Endodermal cell (in vitro differentiated cells): Measurements from ENCODE around the gene RHOT2. TPM values are rescaled to one million over a fixed set of nuclear protein-coding genes. Genes with fewer than 3 reads are reported as not detected.

Experiments used
- DNase-seq: peaks from one replicate; pipeline ENCODE4 v3.0.0-alpha.2; 2017
- H3K27ac ChIP-seq: 2 replicates; pipeline ENCODE4 v1.5.1; 2013; ENCODE audit warnings: mild to moderate bottlenecking, low read depth, low read length, moderate library complexity
- H3K27me3 ChIP-seq: 2 replicates; pipeline ENCODE4 v1.6.1; 2013; ENCODE audit warnings: mild to moderate bottlenecking, low read length, moderate library complexity; ENCODE audit not compliant: insufficient read depth, control insufficient read depth, poor library complexity, severe bottlenecking
- H3K36me3 ChIP-seq: 2 replicates; pipeline ENCODE4 v1.7.0; 2013; ENCODE audit warnings: mild to moderate bottlenecking, low read length, moderate library complexity; ENCODE audit not compliant: control insufficient read depth, insufficient read depth
- H3K4me1 ChIP-seq: one replicate; pipeline ENCODE4 v1.7.0; 2013; ENCODE audit warnings: low read length; ENCODE audit not compliant: control insufficient read depth, insufficient read depth
- H3K4me3 ChIP-seq: 2 replicates; pipeline ENCODE4 v1.5.1; 2013; ENCODE audit warnings: mild to moderate bottlenecking, low read length, moderate library complexity
- H3K9ac ChIP-seq: 2 replicates; pipeline ENCODE4 v1.6.1; 2013; ENCODE audit warnings: mild to moderate bottlenecking, low read length, moderate library complexity; ENCODE audit not compliant: poor library complexity, severe bottlenecking; ENCODE audit errors: extremely low read depth
- H3K9me3 ChIP-seq: 2 replicates; pipeline ENCODE4 v1.6.1; 2013; ENCODE audit warnings: mild to moderate bottlenecking, low read length, moderate library complexity; ENCODE audit not compliant: control insufficient read depth
- H3K27ac Mint-ChIP-seq: 2 replicates; pipeline ENCODE4 v1.8.0; 2020; ENCODE audit warnings: mixed read lengths
- H3K27me3 Mint-ChIP-seq: 2 replicates; pipeline ENCODE4 v1.8.0; 2021; ENCODE audit warnings: mild to moderate bottlenecking, mixed read lengths; ENCODE audit not compliant: insufficient read depth
- H3K36me3 Mint-ChIP-seq: 2 replicates; pipeline ENCODE4 v1.8.0; 2020; ENCODE audit warnings: low read depth, mixed read lengths
- H3K4me1 Mint-ChIP-seq: 2 replicates; pipeline ENCODE4 v1.8.0; 2020; ENCODE audit warnings: mixed read lengths
- H3K4me3 Mint-ChIP-seq: 2 replicates; pipeline ENCODE4 v1.8.0; 2020; ENCODE audit warnings: mild to moderate bottlenecking, moderate library complexity, mixed read lengths
- H3K9me3 Mint-ChIP-seq: 2 replicates; pipeline ENCODE4 v1.8.0; 2020; ENCODE audit warnings: mild to moderate bottlenecking, mixed read lengths
- WGBS, 2 experiments: methylation state at CpG; one replicate each; pipeline versions ENCODE4 v1.1.5 to v1.1.7; 2013; ENCODE audit warnings: missing lambda C conversion rate in 2 of 2, mixed read lengths in 1 of 2; ENCODE audit not compliant: insufficient coverage in 1 of 2, insufficient read length in 1 of 2; 5-methylcytosine and 5-hydroxymethylcytosine counted together
- total RNA-seq, 2 donors: library from RNA; stranded (reverse); fragmentation: NEBNext Ultra II Directional in 1 of 2; extraction: Animal tissue kit (Norgen Biotek cat#: 25700) in 1 of 2; gene quantifications; 2 replicates in 1 of 2; 3 replicates in 1 of 2; pipeline ENCODE4 v1.2.1, GENCODE V29; 2021
- TF ChIP-seq, protein P1 (sequence below): fragments of 200-600 bp; sonication (generic); conservative IDR thresholded peaks from 2 replicates; pipeline ENCODE4 v1.5.0; 2021; ENCODE audit warnings: antibody characterized with exemption, mild to moderate bottlenecking

Gene RHOT2
- total RNA-seq, 2 donors from 2014 or later, result 180 to 193 TPM

DNA sequence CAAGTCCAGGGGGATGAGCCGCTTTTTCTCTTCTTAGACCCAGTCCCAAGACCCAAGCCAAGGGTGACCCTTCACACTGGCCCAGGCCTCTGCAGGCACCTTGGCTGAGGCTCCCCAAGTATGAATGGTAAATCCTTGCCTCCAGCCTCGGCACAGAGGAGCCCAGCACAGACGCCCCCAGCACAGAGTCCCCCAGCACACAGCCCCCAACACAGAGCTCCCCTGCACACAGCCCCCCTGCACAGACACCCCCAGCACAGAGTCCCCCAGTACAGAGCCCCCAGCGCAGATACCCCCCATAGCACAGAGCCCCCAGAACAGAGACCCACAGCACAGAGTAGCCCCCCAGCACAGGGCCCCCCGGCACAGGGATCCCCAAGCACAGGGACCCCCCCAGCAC lies 27.3 kb upstream of the RHOT2 start:
- no peaks in the 10 kb centered on the region for H3K4me1 Mint-ChIP-seq
- no peaks in the 10 kb centered on the region for H3K27me3 ChIP-seq
- no peak overlapping the region for H3K9ac ChIP-seq
- no peak overlapping the region for H3K27ac ChIP-seq
- H3K9me3 Mint-ChIP-seq, result no peaks in the 10 kb centered on the region
- H3K36me3 ChIP-seq, result no peaks in the 10 kb centered on the region
- DNase-seq, result no peak
- no peaks in the 10 kb centered on the region for H3K9me3 ChIP-seq
- no peaks in the 10 kb centered on the region for H3K36me3 Mint-ChIP-seq
- peak overlapping the region; percentile 30 for H3K4me3 Mint-ChIP-seq
- no peaks in the 10 kb centered on the region for H3K4me1 ChIP-seq
- no peaks in the 10 kb centered on the region for H3K27me3 Mint-ChIP-seq
- H3K27ac Mint-ChIP-seq, result no peak overlapping the region
- 95 to 100% methylated on average over 1 to 2 of the region's 5 CpGs for WGBS, 2 experiments
- TF ChIP-seq, protein P1, sequence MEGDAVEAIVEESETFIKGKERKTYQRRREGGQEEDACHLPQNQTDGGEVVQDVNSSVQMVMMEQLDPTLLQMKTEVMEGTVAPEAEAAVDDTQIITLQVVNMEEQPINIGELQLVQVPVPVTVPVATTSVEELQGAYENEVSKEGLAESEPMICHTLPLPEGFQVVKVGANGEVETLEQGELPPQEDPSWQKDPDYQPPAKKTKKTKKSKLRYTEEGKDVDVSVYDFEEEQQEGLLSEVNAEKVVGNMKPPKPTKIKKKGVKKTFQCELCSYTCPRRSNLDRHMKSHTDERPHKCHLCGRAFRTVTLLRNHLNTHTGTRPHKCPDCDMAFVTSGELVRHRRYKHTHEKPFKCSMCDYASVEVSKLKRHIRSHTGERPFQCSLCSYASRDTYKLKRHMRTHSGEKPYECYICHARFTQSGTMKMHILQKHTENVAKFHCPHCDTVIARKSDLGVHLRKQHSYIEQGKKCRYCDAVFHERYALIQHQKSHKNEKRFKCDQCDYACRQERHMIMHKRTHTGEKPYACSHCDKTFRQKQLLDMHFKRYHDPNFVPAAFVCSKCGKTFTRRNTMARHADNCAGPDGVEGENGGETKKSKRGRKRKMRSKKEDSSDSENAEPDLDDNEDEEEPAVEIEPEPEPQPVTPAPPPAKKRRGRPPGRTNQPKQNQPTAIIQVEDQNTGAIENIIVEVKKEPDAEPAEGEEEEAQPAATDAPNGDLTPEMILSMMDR, result no peak
- no peak overlapping the region for H3K4me3 ChIP-seq

DNA sequence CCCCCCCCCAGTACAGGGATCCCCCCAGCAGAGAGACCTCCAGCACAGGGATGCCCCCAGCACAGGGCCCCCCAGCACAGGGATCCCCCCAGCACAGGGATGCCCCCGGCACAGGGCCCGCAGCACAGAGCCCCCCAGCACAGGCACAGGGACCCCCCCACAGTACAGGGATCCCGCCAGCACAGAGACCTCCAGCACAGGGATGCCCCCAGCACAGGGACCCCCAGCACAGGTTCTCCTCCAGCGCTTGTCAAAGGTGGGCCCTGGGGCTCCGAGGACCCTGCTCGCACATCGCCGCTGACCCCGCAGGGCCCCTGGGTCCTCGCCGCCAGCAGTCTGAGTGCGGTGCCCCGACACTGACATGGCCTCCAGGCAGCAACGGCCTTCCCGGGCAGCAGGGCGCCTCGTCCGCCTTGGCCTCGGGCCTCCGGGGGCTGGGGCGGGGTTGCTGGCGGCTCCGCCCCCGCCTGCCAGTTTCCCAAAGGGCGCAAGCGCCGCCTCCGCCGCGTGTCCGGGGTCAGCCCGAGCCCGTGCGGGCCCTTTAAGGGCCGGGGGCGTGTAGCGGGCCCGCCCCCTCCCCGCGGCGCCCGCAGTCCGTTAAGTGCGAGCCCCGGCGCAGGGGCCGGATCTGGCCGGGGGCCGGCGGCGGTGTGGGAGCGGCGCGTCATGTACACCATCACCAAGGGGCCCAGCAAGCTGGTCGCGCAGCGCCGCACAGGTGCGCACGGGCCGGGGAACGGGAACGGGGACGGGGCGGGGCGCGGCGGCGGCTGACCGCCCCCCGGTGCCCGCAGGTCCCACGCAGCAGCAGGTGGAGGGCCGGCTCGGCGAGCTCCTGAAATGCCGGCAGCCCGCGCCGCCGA lies 26.4 kb upstream of the RHOT2 start, which contains the start of gene MCRIP2:
Gene MCRIP2, plus strand, starts transcription at position 503 of the 863 bp plus-strand sequence. Its CDS starts 164 bp downstream, at position 667.
- H3K27me3 ChIP-seq, result no peaks in the 10 kb centered on the region
- Mint-ChIP-seq H3K27me3 (no peaks in the 10 kb centered on the region), H3K4me1 (no peaks in the 10 kb centered on the region), H3K27ac (no peak within 1 kb of the TSS), H3K9me3 (no peaks in the 10 kb centered on the region), H3K36me3 (no peaks in the 10 kb centered on the region), H3K4me3 (peak within 1 kb of the TSS; percentile 57)
- H3K4me3 ChIP-seq, result peak within 1 kb of the TSS; percentile 77
- 1 to 2% methylated on average over 27 to 79 of the region's 81 CpGs for WGBS, 2 experiments
- H3K4me1 ChIP-seq, result no peaks in the 10 kb centered on the region
- TF ChIP-seq, protein P1, result no peak
- H3K36me3 ChIP-seq, result no peaks in the 10 kb centered on the region
- DNase-seq, result peak; percentile 94
- no peaks in the 10 kb centered on the region for H3K9me3 ChIP-seq
- H3K27ac ChIP-seq, result no peak within 1 kb of the TSS
- peak within 1 kb of the TSS; percentile 18 for H3K9ac ChIP-seq

- Histone ChIP-seq H3K4me3 (peak overlapping the region; percentile 77), H3K36me3 (no peaks in the 10 kb centered on the region), H3K9me3 (no peaks in the 10 kb centered on the region), H3K4me1 (no peaks in the 10 kb centered on the region), H3K27me3 (no peaks in the 10 kb centered on the region), H3K27ac (no peak overlapping the region), H3K9ac (peak overlapping the region; percentile 18)
- peak; percentile 79 for DNase-seq
- TF ChIP-seq, protein P1, result no peak
- WGBS, 2 experiments, result 13% methylated on average over 33 to 72 of the region's 72 CpGs
- Mint-ChIP-seq H3K27ac (no peak overlapping the region), H3K4me3 (peak overlapping the region; percentile 57), H3K4me1 (no peaks in the 10 kb centered on the region), H3K9me3 (no peaks in the 10 kb centered on the region), H3K27me3 (no peaks in the 10 kb centered on the region), H3K36me3 (no peaks in the 10 kb centered on the region)
Observed at GRCh38 chr16:642189-643049, 25.5 kb upstream of the RHOT2 start.
